Left hindlimb (tissue), 1 donor: ENCODE measurements around the gene CSNK2B.
A peak's percentile ranks its signal among the peaks of the same experiment; 100 is the strongest.

ENCODE experiments used
- DNase-seq: peaks from one replicate; pipeline ENCODE4 v3.0.0-alpha.2; 2018

The CSNK2B gene

DNA sequence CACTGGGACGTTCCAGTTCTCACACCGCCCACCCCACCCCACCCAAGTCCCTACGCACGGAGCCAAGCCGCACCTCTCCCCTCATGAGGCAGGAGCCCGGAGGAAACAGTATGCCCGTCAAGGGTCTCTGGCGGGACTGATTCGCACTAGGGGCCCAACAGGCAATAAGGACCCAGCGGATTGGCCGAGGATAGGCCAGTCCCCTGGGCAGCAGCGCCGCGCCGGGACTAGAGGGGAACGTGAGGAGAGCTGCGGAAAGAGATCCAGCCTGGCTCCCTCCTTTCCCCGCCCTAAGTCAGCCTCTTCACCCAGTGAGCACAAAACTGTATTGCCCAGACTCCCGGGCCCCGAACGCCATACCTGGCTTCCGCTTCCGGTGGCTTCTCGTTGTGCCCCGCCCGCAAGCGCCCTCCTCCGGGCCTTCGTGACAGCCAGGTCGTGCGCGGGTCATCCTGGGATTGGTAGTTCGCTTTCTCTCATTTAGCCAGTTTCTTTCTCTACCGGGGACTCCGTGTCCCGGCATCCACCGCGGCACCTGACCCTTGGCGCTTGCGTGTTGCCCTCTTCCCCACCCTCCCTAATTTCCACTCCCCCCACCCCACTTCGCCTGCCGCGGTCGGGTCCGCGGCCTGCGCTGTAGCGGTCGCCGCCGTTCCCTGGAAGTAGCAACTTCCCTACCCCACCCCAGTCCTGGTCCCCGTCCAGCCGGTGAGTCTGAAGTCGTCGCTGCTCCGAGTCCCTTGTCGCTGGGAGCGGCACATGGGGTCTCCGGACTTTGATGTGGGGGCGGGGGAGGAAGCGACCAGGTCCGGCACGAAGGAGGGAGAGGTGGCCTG lies at the start of gene CSNK2B:
TSS of gene CSNK2B (plus strand) at position 580 of the 836 bp plus-strand sequence. CDS start 752 bp downstream, outside the sequence.
- peak; percentile 99 for DNase-seq

DNA sequence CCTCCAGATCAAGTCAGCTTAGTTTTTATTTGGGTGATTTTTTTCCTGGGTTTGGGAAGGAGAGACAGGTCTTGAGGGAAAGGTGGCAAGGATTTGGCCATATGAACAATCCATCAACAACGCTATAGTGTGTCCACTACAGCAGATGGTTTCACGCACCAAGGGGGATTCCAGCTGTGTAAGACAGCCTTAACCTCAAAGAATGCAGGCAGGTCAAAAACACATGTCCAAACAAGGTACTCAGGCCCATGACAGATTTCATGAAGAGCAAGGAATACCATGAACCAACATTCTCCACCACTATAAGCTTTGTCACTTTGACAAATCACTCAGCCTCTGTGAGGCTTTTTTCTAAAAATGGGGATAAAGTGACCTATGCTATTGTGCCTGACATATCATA lies 48.9 kb upstream of the CSNK2B start:
- no peak for DNase-seq

DNA sequence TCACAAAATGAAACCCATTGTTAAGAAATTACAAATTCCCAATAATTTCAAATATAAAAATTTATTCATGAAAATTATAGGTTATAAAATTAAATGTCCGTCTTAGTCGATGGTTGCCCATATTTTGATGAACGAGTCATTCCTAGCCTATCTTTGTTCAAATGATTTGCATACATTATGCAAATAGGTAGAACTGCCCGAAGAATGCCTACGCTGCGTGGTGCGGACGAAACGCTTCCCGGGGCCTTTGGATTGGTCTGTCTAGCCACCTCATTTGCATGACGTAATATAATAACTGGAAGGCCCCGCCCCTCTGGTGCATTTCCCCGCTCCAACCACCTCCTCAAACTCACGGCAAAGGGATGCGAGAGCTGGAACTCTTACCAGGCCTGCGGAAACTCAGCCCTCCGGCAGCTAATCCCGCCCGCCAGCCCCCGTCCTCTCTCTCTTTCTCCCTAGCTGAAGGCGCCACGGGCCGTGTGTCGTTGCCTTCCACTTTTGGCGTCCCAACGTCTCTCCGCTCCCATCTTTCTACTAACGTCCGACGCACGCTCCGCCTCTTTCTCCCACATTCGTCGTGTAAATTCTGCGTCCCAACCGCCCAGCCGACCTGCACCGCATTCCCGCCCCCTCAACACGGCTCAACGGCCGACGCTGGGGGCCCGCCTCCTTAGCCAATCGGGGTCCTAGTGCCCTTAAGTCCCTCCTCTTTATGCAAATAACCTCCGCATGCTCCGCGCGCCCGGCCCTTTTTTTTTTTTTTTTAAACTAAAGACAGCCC lies 45.9 kb upstream of the CSNK2B start:
- peak; percentile 99 for DNase-seq

DNA sequence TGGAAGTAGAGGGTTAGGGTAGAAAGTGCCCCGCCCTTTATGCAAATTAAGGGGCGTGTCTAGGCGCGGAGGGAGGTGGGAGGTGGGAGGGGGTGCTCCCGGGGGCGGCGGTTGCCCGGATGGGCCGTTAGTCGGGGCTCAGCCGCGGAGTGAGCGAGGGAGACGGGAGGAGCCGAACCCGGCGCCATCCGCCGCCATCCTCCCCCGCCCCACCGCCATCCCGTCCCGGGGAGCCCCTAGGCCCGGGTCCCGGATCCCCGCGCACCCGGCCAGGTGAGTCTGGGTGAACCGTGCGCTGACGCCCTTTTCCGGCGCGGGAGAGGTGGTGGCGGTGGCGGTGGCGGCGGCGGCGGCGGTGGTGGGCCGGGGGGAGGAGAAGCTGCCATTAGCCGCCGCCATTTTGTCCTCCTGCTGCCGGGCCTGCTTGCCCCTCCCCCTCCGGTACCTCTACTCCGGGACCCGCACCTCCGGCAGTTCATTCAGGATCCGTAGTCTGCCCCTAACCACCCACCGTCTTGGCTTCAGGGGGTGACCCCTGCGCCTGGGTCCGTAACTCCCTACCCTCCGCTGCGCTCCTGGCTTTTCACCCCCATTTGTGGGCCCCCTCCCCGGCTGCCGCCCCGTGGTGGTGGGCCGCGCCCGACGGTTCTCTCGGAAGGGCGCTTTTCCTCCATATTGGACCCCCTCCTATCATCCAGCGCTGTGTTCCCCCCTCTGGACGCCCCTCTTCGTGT lies 45.1 kb upstream of the CSNK2B start, which contains the start of gene PRRC2A:
TSS of gene PRRC2A (plus strand) at position 130 of the 734 bp plus-strand sequence. CDS start 2,075 bp downstream, outside the sequence.
- no peak for DNase-seq

DNA sequence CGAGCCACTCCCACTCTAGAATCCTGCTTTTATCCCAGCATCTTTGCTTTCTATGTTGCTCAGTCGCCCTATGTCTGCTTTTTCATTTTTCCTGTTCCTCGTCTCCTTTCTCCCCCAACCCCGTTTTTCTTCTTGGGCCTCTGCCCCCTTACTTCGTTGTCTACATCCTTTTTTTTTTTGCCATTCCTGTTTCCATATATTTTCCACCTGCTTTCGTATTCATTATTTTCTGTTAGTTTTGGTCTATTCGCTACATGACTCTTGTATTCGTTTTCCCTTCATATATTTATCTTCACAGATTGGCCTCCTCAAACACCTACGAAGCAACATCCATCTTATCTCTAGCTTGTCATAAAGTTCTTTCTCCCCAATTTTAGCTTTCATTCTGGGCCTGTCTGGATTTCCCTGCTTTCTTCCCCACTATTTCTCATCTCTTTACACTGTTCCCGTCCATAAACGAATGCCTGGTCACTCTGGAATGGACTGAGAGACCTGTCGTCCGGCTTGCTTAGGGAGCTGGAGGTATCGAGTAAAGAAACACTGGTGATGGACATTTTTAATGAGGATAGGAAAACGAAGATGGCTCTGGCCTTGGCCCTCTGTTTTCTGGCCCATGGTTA lies 44.5 kb upstream of the CSNK2B start:
- DNase-seq, result no peak

DNA sequence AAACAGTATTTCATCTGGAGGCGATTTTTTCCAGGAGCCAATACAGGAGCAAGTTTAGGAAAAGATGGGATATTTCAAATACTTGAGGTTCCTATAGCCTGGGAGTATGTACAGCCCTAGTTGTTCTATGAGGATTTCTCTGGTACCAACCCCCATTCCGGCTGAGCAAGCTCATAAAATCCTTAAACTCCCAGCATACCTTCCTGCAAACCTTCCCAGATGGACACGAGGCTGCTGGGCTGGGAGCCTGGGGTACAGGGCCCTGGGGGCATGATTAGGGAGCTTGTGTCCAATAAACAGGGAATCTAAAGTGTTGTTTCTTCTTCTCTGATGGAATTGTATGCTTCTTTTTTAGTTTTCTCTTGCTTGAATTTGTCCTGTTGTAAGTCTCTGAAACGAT lies 43.9 kb upstream of the CSNK2B start:
- DNase-seq, result no peak

DNA sequence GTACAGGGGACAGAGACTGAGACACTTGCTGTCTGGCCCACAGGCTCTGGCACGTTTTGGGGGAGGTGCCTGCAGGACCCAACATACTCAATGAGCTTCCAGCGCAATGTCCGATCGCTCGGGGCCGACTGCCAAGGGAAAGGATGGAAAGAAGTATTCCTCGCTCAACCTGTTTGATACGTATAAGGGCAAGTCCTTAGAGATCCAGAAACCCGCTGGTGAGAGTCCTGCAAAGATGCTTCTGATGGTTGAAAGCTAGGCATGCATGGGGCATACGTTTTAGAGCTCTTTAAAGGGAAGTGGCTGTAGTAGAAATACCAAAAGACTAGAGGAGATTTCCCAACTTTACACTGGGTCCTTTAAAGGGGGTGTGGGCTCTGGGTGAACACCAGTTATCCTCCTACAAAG lies 43.2 kb upstream of the CSNK2B start:
- no peak for DNase-seq

DNA sequence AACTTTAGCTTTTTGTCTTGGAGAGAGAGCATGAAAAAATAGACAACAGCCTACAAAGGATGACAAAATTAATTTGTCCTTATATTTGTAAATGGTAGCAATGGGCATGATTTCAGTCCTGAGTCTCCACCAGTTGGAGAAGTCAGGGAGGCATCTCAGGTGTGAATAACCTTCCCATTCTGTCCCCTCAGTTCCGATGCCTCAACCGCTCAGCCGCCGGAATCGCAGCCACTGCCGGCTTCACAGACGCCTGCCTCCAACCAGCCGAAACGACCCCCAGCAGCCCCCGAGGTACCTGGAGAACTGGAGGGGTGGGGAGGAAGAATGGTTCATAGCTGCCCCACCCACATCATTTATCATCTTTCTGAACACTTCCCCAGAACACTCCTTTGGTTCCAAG lies 41.8 kb upstream of the CSNK2B start:
- DNase-seq, result no peak

DNA sequence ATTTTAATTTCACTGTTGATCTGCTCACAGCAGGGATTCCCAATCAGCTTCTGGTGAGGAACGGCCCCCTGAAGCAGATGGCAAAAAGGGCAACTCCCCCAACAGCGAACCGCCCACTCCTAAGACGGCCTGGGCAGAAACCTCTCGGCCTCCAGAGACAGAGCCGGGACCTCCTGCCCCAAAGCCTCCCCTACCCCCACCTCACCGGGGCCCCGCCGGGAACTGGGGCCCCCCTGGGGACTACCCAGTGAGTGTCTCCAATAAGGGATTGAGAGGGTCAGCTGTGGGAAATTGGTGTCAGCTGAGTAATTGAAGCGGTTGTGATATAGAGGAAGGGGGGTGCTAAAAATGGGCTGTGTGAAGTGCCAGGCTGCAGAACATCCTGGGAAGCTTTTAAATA lies 38.9 kb upstream of the CSNK2B start:
- no peak for DNase-seq

DNA sequence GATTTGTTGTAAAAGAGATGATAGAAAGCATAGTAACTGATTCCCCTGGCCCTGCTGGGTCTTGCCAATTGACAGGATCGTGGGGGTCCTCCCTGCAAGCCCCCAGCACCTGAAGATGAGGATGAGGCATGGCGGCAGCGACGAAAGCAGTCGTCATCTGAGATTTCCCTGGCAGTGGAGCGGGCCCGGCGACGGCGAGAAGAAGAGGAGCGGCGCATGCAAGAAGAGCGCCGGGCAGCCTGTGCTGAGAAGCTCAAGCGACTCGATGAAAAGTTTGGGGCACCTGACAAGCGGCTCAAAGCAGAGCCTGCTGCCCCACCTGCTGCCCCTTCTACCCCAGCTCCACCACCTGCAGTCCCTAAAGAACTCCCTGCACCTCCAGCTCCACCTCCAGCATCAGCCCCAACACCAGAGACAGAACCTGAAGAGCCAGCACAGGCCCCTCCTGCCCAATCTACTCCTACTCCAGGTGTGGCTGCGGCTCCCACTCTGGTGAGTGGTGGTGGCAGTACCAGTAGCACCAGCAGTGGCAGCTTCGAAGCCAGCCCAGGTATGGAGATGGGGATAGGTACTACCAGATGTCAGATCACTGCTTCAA lies 38.1 kb upstream of the CSNK2B start:
- no peak for DNase-seq

DNA sequence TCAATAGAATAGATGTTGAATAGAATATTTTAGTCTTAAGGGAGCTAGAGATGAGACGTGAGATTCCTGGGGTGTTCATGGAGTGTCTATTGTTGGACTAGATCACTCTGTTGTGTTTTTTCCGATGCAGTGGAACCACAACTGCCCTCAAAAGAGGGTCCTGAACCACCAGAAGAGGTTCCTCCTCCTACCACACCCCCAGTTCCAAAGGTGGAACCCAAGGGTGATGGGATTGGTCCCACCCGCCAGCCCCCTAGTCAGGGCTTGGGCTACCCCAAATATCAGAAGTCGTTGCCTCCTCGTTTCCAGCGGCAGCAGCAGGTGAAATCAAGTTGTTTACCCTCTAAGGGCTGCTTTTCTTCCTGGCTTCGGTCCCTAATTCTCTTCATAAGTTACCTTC lies 36.9 kb upstream of the CSNK2B start:
- no peak for DNase-seq

DNA sequence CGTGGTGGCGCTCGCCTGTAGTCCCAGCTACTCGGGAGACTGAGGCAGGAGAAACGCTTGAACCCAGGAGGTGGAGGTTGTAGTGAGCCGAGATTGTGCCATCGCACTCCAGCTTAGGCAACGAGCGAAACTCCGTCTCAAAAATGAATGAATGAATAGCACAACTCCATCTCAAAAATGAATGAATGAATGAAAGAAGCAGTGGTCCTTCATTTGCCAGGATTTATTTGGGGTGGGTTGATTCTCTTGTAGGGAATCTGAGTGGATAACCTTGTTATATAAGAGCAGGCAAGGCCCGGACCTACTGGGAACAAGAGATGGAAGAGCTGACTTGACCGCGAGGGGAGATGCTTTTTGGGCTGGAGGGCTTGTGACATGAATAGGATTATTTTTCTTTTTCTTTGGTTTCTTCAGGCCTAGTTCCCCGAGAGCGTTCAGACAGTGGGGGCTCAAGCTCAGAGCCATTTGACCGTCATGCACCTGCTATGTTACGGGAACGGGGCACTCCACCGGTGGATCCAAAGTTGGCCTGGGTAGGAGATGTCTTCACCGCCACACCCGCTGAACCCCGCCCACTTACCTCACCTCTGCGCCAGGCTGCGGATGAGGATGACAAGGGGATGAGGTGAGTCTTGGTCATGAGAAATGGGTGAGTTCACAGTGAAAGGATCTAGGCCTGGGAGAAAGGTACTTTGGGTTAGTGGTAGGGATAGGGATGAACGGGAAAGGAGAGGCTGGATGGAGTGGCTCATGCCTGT lies 35.5 kb upstream of the CSNK2B start:
- DNase-seq, result no peak

DNA sequence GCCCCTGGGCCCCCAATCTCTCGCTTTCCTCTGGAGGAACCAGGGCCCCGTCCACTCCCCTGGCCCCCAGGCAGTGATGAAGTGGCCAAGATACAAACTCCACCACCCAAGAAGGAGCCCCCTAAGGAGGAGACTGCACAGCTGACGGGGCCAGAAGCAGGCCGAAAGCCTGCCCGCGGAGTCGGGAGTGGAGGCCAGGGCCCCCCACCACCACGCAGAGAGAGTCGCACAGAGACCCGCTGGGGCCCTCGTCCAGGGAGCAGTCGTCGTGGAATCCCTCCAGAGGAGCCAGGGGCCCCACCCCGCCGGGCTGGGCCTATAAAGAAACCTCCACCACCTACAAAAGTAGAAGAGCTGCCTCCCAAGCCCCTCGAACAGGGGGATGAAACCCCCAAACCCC lies 34.7 kb upstream of the CSNK2B start:
- no peak for DNase-seq

DNA sequence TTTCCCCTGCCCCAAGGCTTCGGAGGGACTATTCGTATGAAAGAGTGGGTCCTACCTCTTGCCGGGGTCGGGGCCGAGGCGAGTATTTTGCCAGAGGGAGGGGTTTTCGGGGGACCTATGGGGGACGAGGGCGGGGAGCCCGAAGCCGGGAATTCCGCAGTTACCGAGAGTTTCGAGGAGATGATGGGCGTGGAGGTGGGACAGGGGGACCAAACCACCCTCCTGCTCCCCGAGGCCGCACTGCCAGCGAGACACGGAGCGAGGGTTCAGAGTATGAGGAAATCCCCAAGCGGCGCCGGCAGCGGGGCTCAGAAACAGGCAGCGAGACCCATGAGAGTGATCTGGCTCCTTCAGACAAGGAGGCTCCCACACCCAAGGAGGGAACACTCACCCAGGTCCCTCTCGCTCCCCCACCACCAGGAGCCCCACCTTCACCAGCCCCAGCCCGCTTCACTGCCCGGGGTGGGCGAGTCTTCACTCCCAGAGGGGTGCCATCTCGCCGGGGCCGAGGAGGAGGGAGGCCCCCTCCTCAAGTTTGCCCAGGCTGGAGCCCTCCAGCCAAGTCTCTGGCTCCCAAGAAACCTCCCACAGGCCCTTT lies 34.1 kb upstream of the CSNK2B start:
- DNase-seq, result no peak

DNA sequence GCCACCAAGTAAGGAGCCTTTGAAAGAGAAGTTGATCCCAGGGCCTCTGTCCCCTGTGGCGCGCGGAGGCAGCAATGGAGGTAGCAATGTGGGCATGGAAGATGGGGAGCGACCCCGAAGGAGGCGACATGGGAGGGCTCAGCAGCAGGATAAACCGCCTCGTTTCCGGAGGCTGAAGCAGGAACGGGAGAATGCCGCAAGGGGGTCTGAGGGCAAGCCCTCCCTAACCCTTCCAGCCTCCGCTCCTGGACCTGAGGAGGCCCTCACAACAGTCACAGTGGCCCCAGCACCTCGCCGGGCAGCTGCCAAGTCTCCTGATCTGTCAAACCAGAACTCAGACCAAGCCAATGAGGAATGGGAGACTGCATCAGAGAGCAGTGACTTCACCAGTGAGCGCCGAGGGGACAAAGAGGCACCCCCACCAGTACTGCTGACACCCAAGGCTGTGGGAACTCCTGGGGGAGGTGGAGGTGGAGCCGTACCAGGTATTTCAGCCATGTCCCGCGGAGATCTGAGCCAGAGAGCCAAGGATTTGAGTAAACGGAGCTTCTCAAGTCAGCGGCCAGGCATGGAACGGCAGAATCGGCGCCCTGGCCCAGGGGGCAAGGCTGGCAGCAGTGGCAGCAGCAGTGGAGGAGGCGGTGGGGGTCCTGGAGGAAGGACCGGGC lies 33.5 kb upstream of the CSNK2B start:
- no peak for DNase-seq

DNA sequence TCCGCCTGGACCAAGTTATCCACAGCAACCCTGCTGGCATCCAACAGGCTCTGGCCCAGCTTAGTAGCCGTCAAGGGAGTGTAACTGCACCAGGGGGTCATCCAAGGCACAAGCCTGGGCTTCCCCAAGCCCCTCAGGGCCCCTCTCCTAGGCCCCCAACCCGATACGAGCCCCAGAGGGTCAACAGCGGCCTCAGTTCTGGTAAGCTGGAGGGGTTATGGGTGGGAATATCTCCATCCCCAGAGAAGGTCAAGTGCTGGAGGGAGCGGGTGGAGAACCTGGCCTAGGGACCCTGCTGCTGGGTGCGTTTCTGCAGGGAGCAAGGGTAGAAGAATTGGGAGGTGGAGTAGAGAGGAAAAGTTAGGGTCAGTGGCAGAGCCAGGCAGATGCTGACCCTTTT lies 32.4 kb upstream of the CSNK2B start:
- no peak for DNase-seq

DNA sequence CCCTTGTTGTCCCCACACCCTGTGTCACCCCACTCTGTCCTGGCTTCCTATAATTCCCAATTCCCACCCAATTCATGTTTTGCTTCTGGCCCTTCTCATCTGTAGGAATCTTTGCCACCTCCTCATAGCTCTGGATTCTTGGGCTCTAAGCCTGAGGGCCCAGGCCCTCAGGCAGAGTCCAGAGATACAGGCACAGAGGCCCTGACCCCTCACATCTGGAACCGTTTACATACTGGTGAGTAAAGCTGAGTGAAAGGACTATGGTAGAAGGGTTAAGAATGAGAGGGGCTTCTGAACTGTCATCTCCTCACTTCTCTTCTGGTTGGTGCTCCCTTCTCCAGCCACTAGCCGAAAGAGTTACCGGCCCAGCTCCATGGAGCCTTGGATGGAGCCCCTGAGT lies 31.7 kb upstream of the CSNK2B start:
- no peak for DNase-seq

DNA sequence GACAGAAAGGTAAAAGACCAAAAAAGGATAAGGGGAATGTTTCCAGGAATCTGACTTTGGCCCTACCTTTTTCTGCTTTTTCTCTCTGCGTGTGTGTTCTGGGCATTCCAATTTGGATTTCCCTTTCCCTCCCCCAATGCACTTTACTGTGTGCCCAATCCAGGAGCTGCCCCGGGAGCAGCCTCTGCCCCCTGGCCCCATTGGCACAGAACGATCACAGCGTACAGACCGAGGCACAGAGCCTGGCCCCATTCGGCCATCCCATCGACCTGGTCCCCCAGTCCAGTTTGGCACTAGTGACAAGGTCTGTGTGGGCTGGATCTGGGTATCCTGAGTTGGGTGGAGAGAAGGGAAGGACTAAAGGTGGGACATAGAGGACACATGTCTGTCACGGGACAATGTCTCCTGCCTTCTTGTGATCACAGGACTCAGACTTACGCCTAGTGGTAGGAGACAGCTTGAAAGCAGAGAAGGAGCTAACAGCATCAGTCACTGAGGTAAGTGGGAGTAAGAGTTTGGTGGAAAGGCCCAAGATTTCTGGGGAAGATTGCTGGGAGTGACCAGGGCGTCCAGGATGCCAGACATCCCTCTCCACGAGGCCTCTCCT lies 30.8 kb upstream of the CSNK2B start:
- DNase-seq, result no peak

DNA sequence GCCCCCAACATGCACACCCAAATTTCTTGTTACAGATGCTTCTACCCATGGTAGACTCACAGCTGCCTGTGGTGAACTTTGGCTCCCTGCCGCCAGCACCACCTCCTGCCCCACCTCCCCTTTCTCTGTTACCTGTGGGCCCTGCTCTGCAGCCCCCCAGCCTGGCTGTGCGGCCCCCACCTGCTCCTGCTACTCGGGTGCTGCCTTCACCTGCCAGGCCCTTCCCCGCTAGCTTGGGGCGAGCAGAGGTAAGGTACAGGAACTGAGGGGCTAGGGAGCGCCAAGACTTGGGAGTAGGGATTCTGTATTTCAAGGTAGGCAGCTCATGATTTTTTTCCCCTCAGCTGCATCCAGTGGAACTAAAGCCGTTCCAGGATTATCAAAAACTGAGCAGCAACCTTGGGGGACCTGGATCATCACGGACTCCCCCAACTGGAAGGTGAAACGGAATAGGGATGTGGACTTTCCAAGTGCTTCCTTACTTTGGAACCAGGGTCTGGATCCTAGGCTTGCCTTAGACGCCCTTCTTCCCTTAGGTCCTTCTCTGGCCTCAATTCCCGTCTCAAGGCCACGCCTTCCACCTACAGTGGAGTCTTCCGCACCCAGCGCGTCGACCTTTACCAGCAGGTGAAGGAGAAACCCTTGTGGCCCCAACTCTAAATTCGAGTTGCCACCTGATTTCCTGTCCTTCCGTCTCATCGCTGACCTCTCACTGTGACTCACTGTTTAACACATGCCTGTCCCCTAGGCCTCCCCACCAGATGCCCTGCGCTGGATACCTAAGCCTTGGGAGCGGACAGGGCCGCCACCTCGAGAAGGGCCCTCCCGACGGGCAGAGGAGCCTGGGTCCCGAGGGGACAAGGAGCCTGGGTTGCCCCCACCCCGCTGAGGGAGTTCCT lies 28.9 kb upstream of the CSNK2B start:
- no peak for DNase-seq
